H9 (cell line): ENCODE measurements around the gene RIMOC1. TPM values are rescaled to one million over a fixed set of nuclear protein-coding genes. Genes with fewer than 3 reads are reported as not detected.

Experiments
- DNase-seq: peaks from one replicate; pipeline ENCODE4 v3.0.0-alpha.2; 2017
- H2AFZ ChIP-seq: one replicate; pipeline ENCODE4 v1.6.1; 2013; ENCODE audit warnings: mild to moderate bottlenecking, low read length, control low read depth, moderate library complexity
- H2AK5ac ChIP-seq: 2 replicates; pipeline ENCODE4 v1.6.1; 2013; ENCODE audit warnings: low read length, control low read depth, mixed read lengths; ENCODE audit not compliant: insufficient read length
- H2BK120ac ChIP-seq: one replicate; pipeline ENCODE4 v1.6.1; 2013; ENCODE audit warnings: low read depth, mild to moderate bottlenecking, low read length, control low read depth, inconsistent platforms; ENCODE audit not compliant: poor library complexity, severe bottlenecking
- H2BK12ac ChIP-seq: 2 replicates; pipeline ENCODE4 v1.6.1; 2013; ENCODE audit warnings: low read length, control low read depth, mixed read lengths, low read depth; ENCODE audit not compliant: insufficient read length
- H2BK15ac ChIP-seq: 2 replicates; pipeline ENCODE4 v1.6.1; 2013; ENCODE audit warnings: low read depth, low read length, control low read depth
- H2BK20ac ChIP-seq: one replicate; pipeline ENCODE4 v1.6.1; 2013; ENCODE audit warnings: low read depth, mild to moderate bottlenecking, low read length, control low read depth, inconsistent platforms; ENCODE audit not compliant: poor library complexity, severe bottlenecking
- H2BK5ac ChIP-seq: 2 replicates; pipeline ENCODE4 v1.6.1; 2013; ENCODE audit warnings: low read length, control low read depth, mixed read lengths; ENCODE audit not compliant: insufficient read length
- H3K14ac ChIP-seq: 2 replicates; pipeline ENCODE4 v1.6.1; 2013; ENCODE audit warnings: low read length, control low read depth; ENCODE audit not compliant: insufficient read depth
- H3K18ac ChIP-seq: 2 replicates; pipeline ENCODE4 v1.6.1; 2013; ENCODE audit warnings: low read depth, mild to moderate bottlenecking, mixed read lengths, low read length, control low read depth; ENCODE audit not compliant: insufficient read length
- H3K23ac ChIP-seq: 2 replicates; pipeline ENCODE4 v1.6.1; 2013; ENCODE audit warnings: low read length, control low read depth, mixed read lengths, low read depth; ENCODE audit not compliant: insufficient read length
- H3K23me2 ChIP-seq: 2 replicates; pipeline ENCODE4 v1.6.1; 2013; ENCODE audit warnings: low read depth, mild to moderate bottlenecking, mixed read lengths, low read length, control low read depth; ENCODE audit not compliant: insufficient read length, poor library complexity, severe bottlenecking
- H3K27ac ChIP-seq: 2 replicates; pipeline ENCODE4 v1.5.1; 2013; ENCODE audit warnings: low read length, control low read depth, mixed read lengths, low read depth; ENCODE audit not compliant: insufficient read length
- H3K27me3 ChIP-seq: 2 replicates; pipeline ENCODE4 v1.6.1; 2013; ENCODE audit warnings: low read length, control low read depth, inconsistent platforms; ENCODE audit not compliant: insufficient read depth
- H3K4ac ChIP-seq: 2 replicates; pipeline ENCODE4 v1.6.1; 2013; ENCODE audit warnings: low read depth, mild to moderate bottlenecking, control low read depth, inconsistent platforms, low read length, moderate library complexity
- H3K4me1 ChIP-seq: 2 replicates; pipeline ENCODE4 v1.6.1; 2013; ENCODE audit warnings: low read length, control low read depth, inconsistent platforms; ENCODE audit not compliant: insufficient read depth
- H3K4me2 ChIP-seq: 2 replicates; pipeline ENCODE4 v1.6.1; 2013; ENCODE audit warnings: low read length, control low read depth, mixed read lengths; ENCODE audit not compliant: insufficient read length, insufficient read depth
- H3K56ac ChIP-seq: 2 replicates; pipeline ENCODE4 v1.6.1; 2013; ENCODE audit warnings: low read depth, mild to moderate bottlenecking, mixed read lengths, low read length, control low read depth; ENCODE audit not compliant: insufficient read length
- H3K79me1 ChIP-seq: 2 replicates; pipeline ENCODE4 v1.6.1; 2013; ENCODE audit warnings: low read depth, mild to moderate bottlenecking, moderate library complexity, low read length, control low read depth, inconsistent platforms; ENCODE audit not compliant: insufficient read depth, poor library complexity, severe bottlenecking
- H3K79me2 ChIP-seq: 2 replicates; pipeline ENCODE4 v1.6.1; 2013; ENCODE audit warnings: low read length, control low read depth, inconsistent platforms; ENCODE audit not compliant: insufficient read depth
- H3K9ac ChIP-seq: 2 replicates; pipeline ENCODE4 v1.6.1; 2013; ENCODE audit warnings: low read length, control low read depth, mixed read lengths; ENCODE audit not compliant: insufficient read length; ENCODE audit errors: extremely low read depth
- H3K9me3 ChIP-seq: one replicate; pipeline ENCODE4 v1.6.1; 2013; ENCODE audit warnings: low read depth, low read length, inconsistent platforms; ENCODE audit not compliant: control insufficient read depth
- H3T11ph ChIP-seq: one replicate; pipeline ENCODE4 v1.6.1; 2013; ENCODE audit warnings: mild to moderate bottlenecking, low read length, control low read depth, inconsistent platforms
- H4K20me1 ChIP-seq: one replicate; pipeline ENCODE4 v1.6.1; 2013; ENCODE audit not compliant: control insufficient read depth, insufficient read length, insufficient read depth
- H4K5ac ChIP-seq: 2 replicates; pipeline ENCODE4 v1.6.1; 2013; ENCODE audit warnings: low read depth, mild to moderate bottlenecking, mixed read lengths, low read length, control low read depth; ENCODE audit not compliant: insufficient read length
- H4K8ac ChIP-seq: replicated peaks from 2 replicates; pipeline ENCODE4 v1.6.1; 2013; ENCODE audit warnings: low read length, control low read depth, mixed read lengths, low read depth; ENCODE audit not compliant: insufficient read length
- H4K91ac ChIP-seq: 2 replicates; pipeline ENCODE4 v1.6.1; 2013; ENCODE audit warnings: low read depth, mild to moderate bottlenecking, moderate library complexity, mixed read lengths, low read length, control low read depth; ENCODE audit not compliant: insufficient read length
- H3K27ac Mint-ChIP-seq, 3 experiments: 2 replicates in 2 of 3; 3 replicates in 1 of 3; pipeline ENCODE4 v1.8.0; 2020 to 2021; ENCODE audit warnings: mixed read lengths in 3 of 3, mild to moderate bottlenecking in 1 of 3, moderate library complexity in 1 of 3
- H3K27me3 Mint-ChIP-seq: 2 replicates; pipeline ENCODE4 v1.8.0; 2021; ENCODE audit warnings: low read depth, mild to moderate bottlenecking, moderate library complexity, mixed read lengths
- H3K36me3 Mint-ChIP-seq, 3 experiments: 2 replicates in 2 of 3; 3 replicates in 1 of 3; pipeline ENCODE4 v1.8.0; 2020 to 2021; ENCODE audit warnings: low read depth in 3 of 3, mixed read lengths in 3 of 3; ENCODE audit not compliant: insufficient read depth in 1 of 3
- H3K4me1 Mint-ChIP-seq, 2 experiments: 2 replicates each; pipeline ENCODE4 v1.8.0; 2020; ENCODE audit warnings: mixed read lengths in 2 of 2
- H3K4me3 Mint-ChIP-seq, 2 experiments: 2 replicates in 1 of 2; 3 replicates in 1 of 2; pipeline ENCODE4 v1.8.0; 2020 to 2021; ENCODE audit warnings: mild to moderate bottlenecking in 2 of 2, mixed read lengths in 2 of 2, moderate library complexity in 1 of 2
- H3K9me3 Mint-ChIP-seq, 2 experiments: 2 replicates in 1 of 2; 3 replicates in 1 of 2; pipeline ENCODE4 v1.8.0; 2020; ENCODE audit warnings: mild to moderate bottlenecking in 2 of 2, mixed read lengths in 2 of 2, moderate library complexity in 1 of 2
- WGBS: extraction: QIAGEN DNeasy Blood & Tissue Kit; methylation state at CpG from one replicate; pipeline ENCODE4 v1.1.7; 2013; ENCODE audit warnings: missing lambda C conversion rate, low lambda C conversion rate, mixed read lengths; ENCODE audit not compliant: insufficient read length; ENCODE audit errors: extremely low coverage; 5-methylcytosine and 5-hydroxymethylcytosine counted together
- total RNA-seq: library from RNA; stranded (reverse); gene quantifications from 2 replicates; pipeline ENCODE4 v1.2.1, GENCODE V29; 2021
- TF ChIP-seq, protein P1 (sequence below): fragments of 200-600 bp; sonication (generic); conservative IDR thresholded peaks from 3 replicates; pipeline ENCODE4 v1.8.0; 2021; ENCODE audit warnings: antibody characterized with exemption, mild to moderate bottlenecking

The RIMOC1 gene
- total RNA-seq, 1 experiment from 2014 or later = 43.3 TPM

DNA sequence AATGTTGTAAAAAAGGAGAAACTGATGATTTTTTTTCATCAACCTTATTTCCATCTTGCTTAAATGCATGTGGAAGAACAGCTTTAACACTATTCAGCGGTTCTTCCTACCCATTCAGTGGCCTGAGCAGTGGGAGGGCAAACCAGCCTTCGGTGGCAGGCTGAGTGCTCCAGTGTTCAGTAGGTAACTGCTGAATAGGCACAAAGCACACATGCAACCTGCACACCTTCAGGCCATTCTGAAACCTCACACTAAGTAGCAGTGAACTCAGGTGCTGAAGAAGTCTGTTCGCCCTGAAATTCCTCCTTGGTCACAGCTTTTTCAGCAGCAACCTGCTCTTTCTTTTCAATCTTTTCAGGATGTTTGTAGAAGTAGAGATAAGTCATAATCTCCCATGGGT lies 47.1 kb downstream of the RIMOC1 start:
- Histone ChIP-seq H3K4me1 (no peaks in the 10 kb centered on the region), H3K9me3 (no peaks in the 10 kb centered on the region), H4K5ac (no peak overlapping the region), H4K91ac (no peak overlapping the region), H3K9ac (no peak overlapping the region), H4K8ac (no peak overlapping the region), H3K23me2 (no peaks in the 10 kb centered on the region), H2AFZ (no peak overlapping the region), H3K4ac (no peak overlapping the region), H3K23ac (no peak overlapping the region), H3K18ac (no peak overlapping the region), H2BK5ac (no peak overlapping the region), H2AK5ac (no peak overlapping the region), H3K4me2 (no peak overlapping the region), H2BK120ac (no peak overlapping the region), H2BK15ac (no peak overlapping the region), H3K14ac (no peak overlapping the region), H2BK12ac (no peak overlapping the region), H3K79me1 (no peaks in the 10 kb centered on the region), H3K27me3 (no peaks in the 10 kb centered on the region), H4K20me1 (no peaks in the 10 kb centered on the region), H2BK20ac (no peak overlapping the region), H3K56ac (no peak overlapping the region), H3T11ph (no peak overlapping the region), H3K27ac (no peak overlapping the region), H3K79me2 (no peaks in the 10 kb centered on the region)
- Mint-ChIP-seq H3K4me1 (peaks cover 5 to 7% of the 10 kb centered on the region in 2 experiments; a peak in 3 of 4 replicates), H3K27me3 (no peaks in the 10 kb centered on the region), H3K27ac (no peak overlapping the region), H3K36me3 (no peaks in the 10 kb centered on the region), H3K4me3 (no peak overlapping the region), H3K9me3 (peaks cover 6 to 9% of the 10 kb centered on the region in 2 experiments; a peak in 4 of 5 replicates)
- no CpG with 5 or more reads among the region's 3 CpGs for WGBS
- DNase-seq = no peak
- TF ChIP-seq, protein P1, sequence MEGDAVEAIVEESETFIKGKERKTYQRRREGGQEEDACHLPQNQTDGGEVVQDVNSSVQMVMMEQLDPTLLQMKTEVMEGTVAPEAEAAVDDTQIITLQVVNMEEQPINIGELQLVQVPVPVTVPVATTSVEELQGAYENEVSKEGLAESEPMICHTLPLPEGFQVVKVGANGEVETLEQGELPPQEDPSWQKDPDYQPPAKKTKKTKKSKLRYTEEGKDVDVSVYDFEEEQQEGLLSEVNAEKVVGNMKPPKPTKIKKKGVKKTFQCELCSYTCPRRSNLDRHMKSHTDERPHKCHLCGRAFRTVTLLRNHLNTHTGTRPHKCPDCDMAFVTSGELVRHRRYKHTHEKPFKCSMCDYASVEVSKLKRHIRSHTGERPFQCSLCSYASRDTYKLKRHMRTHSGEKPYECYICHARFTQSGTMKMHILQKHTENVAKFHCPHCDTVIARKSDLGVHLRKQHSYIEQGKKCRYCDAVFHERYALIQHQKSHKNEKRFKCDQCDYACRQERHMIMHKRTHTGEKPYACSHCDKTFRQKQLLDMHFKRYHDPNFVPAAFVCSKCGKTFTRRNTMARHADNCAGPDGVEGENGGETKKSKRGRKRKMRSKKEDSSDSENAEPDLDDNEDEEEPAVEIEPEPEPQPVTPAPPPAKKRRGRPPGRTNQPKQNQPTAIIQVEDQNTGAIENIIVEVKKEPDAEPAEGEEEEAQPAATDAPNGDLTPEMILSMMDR = no peak

Other genes starting within 250 kb of the RIMOC1 start
- 25.6 and 26.3 TPM in 2 replicates for gene OXCT1, start 33.9 kb upstream of the RIMOC1 start, total RNA-seq
- gene FBXO4, start 20.9 kb downstream of the RIMOC1 start, total RNA-seq = 1.2 and 1.8 TPM in 2 replicates